ENCODE data around the gene ARID5A. TPM values are rescaled to one million over a fixed set of nuclear protein-coding genes. Genes with fewer than 3 reads are reported as not detected.

The ARID5A gene
- total and polyA plus RNA-seq, 9 of the 15 experiments (the other 6 are each of a cell fraction or from before 2014, with no cell fraction given): 0.14 to 12.5 (median 3.0) TPM

GRCh38 chr2:96534141-96534540 is 2.4 kb upstream of the ARID5A start:
- Histone ChIP-seq H3K4me1 (replicated peaks in 1 of 2; ENCODE audit: control insufficient read depth in 2 of 2, insufficient read depth in 2 of 2, low read length in 2 of 2) (peaks cover 13 to 35% of the 10 kb centered on the region in 2 experiments), H2AFZ (ENCODE audit: low read depth, low read length) (no peak overlapping the region), H3K36me3 (ENCODE audit: control insufficient read depth, insufficient read depth, low read length) (no peaks in the 10 kb centered on the region), H3K27me3 (ENCODE audit: control insufficient read depth in 2 of 2, insufficient read depth in 2 of 2, low read length in 2 of 2) (peaks cover 0 to 10% of the 10 kb centered on the region in 2 experiments; a peak in 1 of 5 replicates), H3K9me3 (replicated peaks; ENCODE audit: control insufficient read depth, insufficient read depth, low read depth, low read length) (no peaks in the 10 kb centered on the region), H3K4me3 (no peak overlapping the region), H3K27ac (ENCODE audit: extremely low read depth, low read depth, low read length) (no peak overlapping the region), H4K20me1 (replicated peaks; ENCODE audit: control insufficient read depth, insufficient read depth, low read length) (peaks cover 13% of the 10 kb centered on the region), H3K4me2 (ENCODE audit: insufficient read depth, low read length) (no peak overlapping the region), H3K9me1 (ENCODE audit: control insufficient read depth, insufficient read depth, low read length) (peaks cover 4% of the 10 kb centered on the region), H3K9ac (ENCODE audit: insufficient read depth in 1 of 2, low read depth in 2 of 2, low read length in 2 of 2) (no peak overlapping the region), H3K79me2 (ENCODE audit: control insufficient read depth, insufficient read depth, low read length) (no peaks in the 10 kb centered on the region; the same call in 2 of the 3 replicates)
- no peak for DNase-seq (ENCODE audit: extremely low read depth in 1 of 4, low spot score in 3 of 4)
- no TSS peak for BruUV-seq (replicated peaks)
- POLR2A ChIA-PET: no interaction called here
- no peak for FAIRE-seq
- intact Hi-C loops (cut with micrococcal nuclease): no loop called here
- in situ Hi-C loops (cut with MboI): no loop called here
- TF ChIP-seq UBTF (IDR thresholded peaks at IDR 0.05; ENCODE audit: borderline replicate concordance in 1 of 2, low read depth in 2 of 2, low read length in 2 of 2) (no peak), ZNF778 (CRISPR knock-in tag; IDR thresholded peaks at IDR 0.05) (no peak), YY1 (IDR thresholded peaks at IDR 0.05; ENCODE audit: borderline replicate concordance in 1 of 3, control insufficient read depth in 1 of 3, extremely low read depth in 1 of 3, insufficient read depth in 3 of 3, insufficient read length in 1 of 3, insufficient replicate concordance in 2 of 3, low read depth in 1 of 3, low read length in 2 of 3) (no peak), MAFK (IDR thresholded peaks at IDR 0.05; ENCODE audit: low read length) (no peak), SREBF2 (CRISPR knock-in tag; IDR thresholded peaks at IDR 0.05) (no peak), SIX5 (IDR thresholded peaks at IDR 0.05; ENCODE audit: borderline replicate concordance in 1 of 2, insufficient read depth in 1 of 2, low read depth in 1 of 2, low read length in 2 of 2) (no peak), KLF6 (CRISPR knock-in tag; IDR thresholded peaks at IDR 0.05; ENCODE audit: borderline replicate concordance) (no peak), TSC22D4 (tag; IDR thresholded peaks at IDR 0.05) (no peak), ZNF23 (CRISPR knock-in tag; IDR thresholded peaks at IDR 0.05) (no peak), TAF7 (tag; IDR thresholded peaks at IDR 0.05) (no peak), MAFF (IDR thresholded peaks at IDR 0.05; ENCODE audit: low read length) (no peak)
- WGBS (ENCODE audit: insufficient coverage, low coverage, missing lambda C conversion rate): 37% methylated on average over 4 of the region's 4 CpGs
- CTCF ChIA-PET (ENCODE audit: low intra/inter-chr PET ratio): no interaction called here
- no peak for ATAC-seq
